LNCaP clone FGC (cell line): ENCODE data around the gene RAPGEF3.

Experiments used
- DNase-seq: peaks from one replicate; pipeline ENCODE4 v3.0.0-alpha.2; 2011; ENCODE audit warnings: low read depth
- H3K4me3 ChIP-seq: 2 replicates; pipeline ENCODE4 v1.5.1; 2011; ENCODE audit warnings: mild to moderate bottlenecking, low read depth, low read length, control low read depth
- TF ChIP-seq, protein P1 (sequence below): IDR thresholded peaks from 2 replicates; pipeline ENCODE4 v1.5.1; 2012; ENCODE audit warnings: mild to moderate bottlenecking; ENCODE audit not compliant: control insufficient read depth, insufficient read depth; ENCODE audit errors: extremely low read depth

Gene RAPGEF3

DNA sequence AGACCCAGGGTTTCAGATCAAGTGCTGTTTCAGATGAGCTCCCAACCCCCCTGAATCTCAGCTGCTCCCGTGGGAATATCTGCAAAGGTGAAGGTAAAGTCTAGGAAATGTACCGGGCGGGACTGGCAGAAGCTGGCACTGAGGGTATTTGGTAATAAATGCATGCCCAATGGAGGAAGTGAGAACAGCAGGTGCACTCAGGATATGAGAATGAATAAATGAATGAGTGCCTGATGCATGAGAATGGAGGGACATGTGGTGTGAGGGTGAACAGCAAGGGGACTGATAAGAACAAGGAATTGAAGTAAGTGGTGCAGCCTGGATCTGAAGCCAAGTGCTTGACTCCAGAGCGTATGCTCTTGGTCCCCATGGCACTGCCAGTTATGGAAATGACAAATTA lies 11.6 kb downstream of the RAPGEF3 start:
- DNase-seq = no peak
- no peak overlapping the region for H3K4me3 ChIP-seq

DNA sequence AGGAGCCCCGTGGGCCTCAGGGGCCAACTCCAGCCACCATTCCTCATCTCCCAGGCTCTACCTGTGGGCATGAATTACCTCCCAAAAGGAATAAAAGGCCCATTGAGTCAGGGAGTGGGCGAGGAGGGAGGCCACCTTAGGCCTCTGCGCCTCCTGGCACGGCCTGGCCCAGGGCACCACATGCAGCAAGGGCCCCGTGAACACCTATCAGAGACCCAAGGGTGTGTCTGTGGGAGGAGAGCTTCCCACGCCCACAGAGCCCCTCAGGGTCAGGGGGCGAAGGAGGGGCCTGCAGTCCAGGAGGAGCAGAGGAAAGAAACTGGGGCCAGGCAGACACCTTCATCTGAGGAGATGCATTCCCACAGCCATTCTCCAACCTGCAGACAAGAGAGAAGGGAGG lies 12.2 kb downstream of the RAPGEF3 start:
- DNase-seq = no peak
- TF ChIP-seq, protein P1, sequence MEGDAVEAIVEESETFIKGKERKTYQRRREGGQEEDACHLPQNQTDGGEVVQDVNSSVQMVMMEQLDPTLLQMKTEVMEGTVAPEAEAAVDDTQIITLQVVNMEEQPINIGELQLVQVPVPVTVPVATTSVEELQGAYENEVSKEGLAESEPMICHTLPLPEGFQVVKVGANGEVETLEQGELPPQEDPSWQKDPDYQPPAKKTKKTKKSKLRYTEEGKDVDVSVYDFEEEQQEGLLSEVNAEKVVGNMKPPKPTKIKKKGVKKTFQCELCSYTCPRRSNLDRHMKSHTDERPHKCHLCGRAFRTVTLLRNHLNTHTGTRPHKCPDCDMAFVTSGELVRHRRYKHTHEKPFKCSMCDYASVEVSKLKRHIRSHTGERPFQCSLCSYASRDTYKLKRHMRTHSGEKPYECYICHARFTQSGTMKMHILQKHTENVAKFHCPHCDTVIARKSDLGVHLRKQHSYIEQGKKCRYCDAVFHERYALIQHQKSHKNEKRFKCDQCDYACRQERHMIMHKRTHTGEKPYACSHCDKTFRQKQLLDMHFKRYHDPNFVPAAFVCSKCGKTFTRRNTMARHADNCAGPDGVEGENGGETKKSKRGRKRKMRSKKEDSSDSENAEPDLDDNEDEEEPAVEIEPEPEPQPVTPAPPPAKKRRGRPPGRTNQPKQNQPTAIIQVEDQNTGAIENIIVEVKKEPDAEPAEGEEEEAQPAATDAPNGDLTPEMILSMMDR = no peak
- no peak overlapping the region for H3K4me3 ChIP-seq

More for the DNA sequence above, 11.6 kb downstream of the RAPGEF3 start:
- TF ChIP-seq, protein P1 = no peak

DNA sequence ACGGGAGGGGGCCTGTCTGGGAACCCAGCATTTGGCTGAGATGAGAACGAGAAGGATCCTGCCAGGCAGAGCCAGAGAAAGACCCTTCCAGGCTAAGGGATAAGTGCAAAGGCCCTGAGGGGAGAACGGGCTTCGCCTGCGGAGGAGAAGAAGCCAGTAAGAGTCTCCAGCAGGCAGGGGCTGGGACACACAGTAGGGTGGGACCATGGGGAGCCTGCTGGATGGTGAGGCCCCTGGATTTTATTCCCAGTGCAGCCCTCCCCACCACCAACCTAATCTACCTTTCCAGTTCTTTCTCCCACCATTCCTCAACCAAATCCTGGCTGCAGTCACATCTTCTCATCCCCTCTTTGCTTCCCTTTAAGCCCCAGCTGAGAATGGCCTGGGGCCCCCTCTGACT lies 12.6 kb downstream of the RAPGEF3 start:
- TF ChIP-seq, protein P1 = no peak
- no peak overlapping the region for H3K4me3 ChIP-seq
- no peak for DNase-seq

DNA sequence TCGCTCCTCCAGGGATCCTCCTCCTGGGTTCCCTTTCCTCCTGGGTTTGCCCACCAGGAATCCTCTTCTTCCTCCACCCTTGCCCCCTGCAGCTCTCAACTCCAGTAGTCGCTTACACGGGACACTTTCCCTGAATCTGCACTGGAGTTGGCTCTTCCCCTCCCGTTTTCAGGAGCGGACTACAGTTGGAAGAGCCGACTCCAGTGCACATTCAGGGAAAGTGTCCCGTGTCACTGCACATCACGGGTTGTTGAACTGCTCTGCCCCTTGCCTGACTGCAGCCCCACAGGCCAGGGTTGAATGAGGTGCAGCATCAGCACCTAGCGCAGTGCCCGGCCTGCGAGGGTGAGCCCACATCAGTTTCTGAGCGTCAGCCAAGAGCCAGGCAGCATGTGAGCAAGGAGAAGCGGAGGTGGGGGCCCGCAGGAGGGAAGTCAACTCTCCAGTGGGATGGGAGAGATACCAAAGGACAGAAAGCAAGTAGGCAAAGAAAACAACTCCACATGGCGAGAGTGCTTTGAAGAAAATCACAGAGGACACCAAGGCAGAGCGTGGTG lies 13.1 kb downstream of the RAPGEF3 start:
- TF ChIP-seq, protein P1 = no peak
- DNase-seq = no peak
- no peak overlapping the region for H3K4me3 ChIP-seq

DNA sequence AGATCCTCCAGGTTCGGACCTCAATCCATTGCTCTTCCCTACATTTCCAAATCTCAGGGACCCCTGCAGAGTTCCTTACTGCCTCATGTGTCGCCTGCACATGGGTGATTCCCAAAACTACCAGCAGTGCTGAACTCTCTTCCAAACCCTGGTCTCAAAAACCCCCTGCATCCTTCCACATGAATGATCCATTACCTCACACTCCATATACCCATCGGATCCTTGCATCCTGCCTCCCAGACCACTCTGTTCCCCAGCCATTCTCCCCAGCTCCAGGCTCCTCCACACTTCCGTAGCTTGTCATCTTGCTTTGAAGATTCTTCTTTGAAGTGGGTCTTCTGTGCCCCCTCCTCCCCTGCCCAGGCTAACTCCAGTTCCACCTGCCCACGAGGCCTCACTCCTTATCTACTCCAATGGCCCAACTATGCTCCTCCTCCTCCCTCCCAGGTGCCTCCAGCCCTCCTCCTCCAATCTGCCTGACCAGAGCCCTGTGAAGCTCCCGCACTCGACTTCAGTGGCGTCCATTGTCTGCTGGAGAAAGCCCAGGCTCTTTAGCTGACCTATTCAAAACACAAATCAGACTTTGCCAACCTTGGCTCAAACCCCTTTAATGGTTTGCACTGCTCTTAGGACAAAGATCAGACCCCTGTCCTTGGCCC lies 13.8 kb downstream of the RAPGEF3 start:
- TF ChIP-seq, protein P1 = no peak
- no peak overlapping the region for H3K4me3 ChIP-seq
- DNase-seq = no peak

DNA sequence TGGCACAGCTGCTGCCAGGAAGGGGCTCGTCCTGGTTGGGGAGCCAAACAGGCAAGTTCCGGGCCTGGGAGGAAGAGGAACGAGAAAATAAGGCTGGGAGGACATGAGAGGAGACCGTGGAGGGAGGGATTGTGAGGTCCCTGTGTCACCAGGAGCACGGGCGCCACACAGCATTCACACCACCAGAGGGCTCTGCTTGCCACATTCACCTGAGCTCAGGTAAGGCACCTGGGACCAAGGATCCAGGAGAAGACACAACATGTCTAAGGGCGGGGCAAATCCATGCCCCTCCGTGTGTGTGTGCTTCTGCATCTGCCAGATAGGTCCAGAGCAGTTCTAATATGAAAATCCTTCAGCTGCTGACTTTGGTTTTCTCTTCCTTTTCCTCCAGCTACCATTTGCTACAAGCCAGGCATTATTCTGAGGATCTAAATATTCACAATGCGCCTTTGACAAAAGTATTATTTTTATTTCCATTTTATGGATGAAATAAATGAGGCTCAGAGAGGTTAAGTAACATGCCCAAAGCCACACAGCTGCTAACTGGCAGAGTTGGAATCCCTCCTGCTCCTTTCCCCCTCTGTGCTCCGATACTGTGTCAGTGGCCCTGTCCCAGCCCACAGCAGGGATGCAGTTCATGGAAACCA lies 14.6 kb downstream of the RAPGEF3 start:
- DNase-seq = no peak
- H3K4me3 ChIP-seq = no peak overlapping the region
- TF ChIP-seq, protein P1 = peak; percentile 93
